Measurements from ENCODE around the gene SNCG.
A peak's percentile ranks its signal among the peaks of the same experiment; 100 is the strongest.

Gene SNCG

GRCh38 chr10:86960863-86961434, 2.5 kb downstream of the SNCG start:
- DNase-seq (ENCODE audit: low spot score), result no peak

GRCh38 chr10:86961481-86962091, 3.2 kb downstream of the SNCG start:
- no peak for DNase-seq (ENCODE audit: low spot score)

- DNase-seq (ENCODE audit: low spot score), result peak; percentile 2
Measured at GRCh38 chr10:86962136-86962980, 4.0 kb downstream of the SNCG start.

GRCh38 chr10:86962981-86963310, 4.5 kb downstream of the SNCG start:
- peak; percentile 1 for DNase-seq (ENCODE audit: low spot score)

GRCh38 chr10:86963341-86963919, 5.0 kb downstream of the SNCG start:
- DNase-seq (ENCODE audit: low spot score), result peak; percentile 2

GRCh38 chr10:86964061-86964846, 5.9 kb downstream of the SNCG start:
- peak; percentile 8 for DNase-seq (ENCODE audit: low spot score)

GRCh38 chr10:86964847-86965190, 6.4 kb downstream of the SNCG start:
- peak; percentile 1 for DNase-seq (ENCODE audit: low spot score)

- DNase-seq (ENCODE audit: low spot score), result no peak
Measured at GRCh38 chr10:86965986-86966654, 7.7 kb downstream of the SNCG start.

- no peak for DNase-seq (ENCODE audit: low spot score)
Measured at GRCh38 chr10:86967481-86967941, 9.1 kb downstream of the SNCG start.

GRCh38 chr10:86968271-86968993, 10.0 kb downstream of the SNCG start, which contains the start of gene ADIRF:
Gene ADIRF (plus strand): TSS chr10:86968482. CDS start chr10:86968545, 63 bp downstream.
- DNase-seq (ENCODE audit: low spot score), result no peak

- no peak for DNase-seq (ENCODE audit: low spot score)
Measured at GRCh38 chr10:86968994-86969355, 10.6 kb downstream of the SNCG start.

GRCh38 chr10:86969421-86970041, 11.1 kb downstream of the SNCG start:
- DNase-seq (ENCODE audit: low spot score), result peak; percentile 10

- DNase-seq (ENCODE audit: low spot score), result peak; percentile 8
Measured at GRCh38 chr10:86970162-86970981, 12.0 kb downstream of the SNCG start.

- DNase-seq (ENCODE audit: low spot score), result no peak
Measured at GRCh38 chr10:86970982-86971231, 12.5 kb downstream of the SNCG start.

GRCh38 chr10:86971232-86971991, 13.0 kb downstream of the SNCG start:
- peak; percentile 31 for DNase-seq (ENCODE audit: low spot score)

GRCh38 chr10:86972613-86973380, 14.4 kb downstream of the SNCG start:
- no peak for DNase-seq (ENCODE audit: low spot score)

- DNase-seq (ENCODE audit: low spot score), result no peak
Measured at GRCh38 chr10:86974484-86974883, 16.1 kb downstream of the SNCG start.

- DNase-seq (ENCODE audit: low spot score), result no peak
Measured at GRCh38 chr10:86976362-86977056, 18.1 kb downstream of the SNCG start.
